IMR-90 (cell line): Measurements from ENCODE around the gene ACADSB. TPM values are rescaled to one million over a fixed set of nuclear protein-coding genes. Genes with fewer than 3 reads are reported as not detected.

Experiments
- ATAC-seq: fragments of 200-7000 bp; cut with Tn5 transposase; 2 replicates; pipeline ENCODE4 v1.9.1; 2020; ENCODE audit warnings: low read depth, mild to moderate bottlenecking, moderate library complexity
- BruUV-seq: library from RNA; stranded (reverse); fragments of 400-500 nt; replicated peaks from 2 replicates; lab custom pipeline; 2021; lab: Mats Ljungman, UMichigan
- CTCF ChIA-PET: fragments of 300-600 bp; formaldehyde crosslinking; extraction: SDS; loops from one replicate; lab custom pipeline; 2021; ENCODE audit warnings: antibody characterized with exemption; lab: Yijun Ruan, JAX
- POLR2A ChIA-PET: fragments of 300-600 bp; sonication (Branson Sonifier 250); formaldehyde crosslinking; loops from one replicate; lab custom pipeline; 2022; ENCODE audit warnings: antibody characterized with exemption; ENCODE audit not compliant: unreplicated experiment; lab: Charles Lee
- DNase-seq: peaks from one replicate; pipeline ENCODE4 v3.0.0; 2013
- H2AFZ ChIP-seq: replicated peaks from 2 replicates; pipeline ENCODE3; 2013; ENCODE audit warnings: low read length, mild to moderate bottlenecking; ENCODE audit not compliant: poor library complexity
- H2AK5ac ChIP-seq: 2 replicates; pipeline ENCODE4 v1.6.1; 2013; ENCODE audit warnings: low read depth, low read length, inconsistent platforms
- H2AK9ac ChIP-seq: replicated peaks from 2 replicates; pipeline ENCODE3; 2013; ENCODE audit warnings: mild to moderate bottlenecking, low read depth, low read length, moderate library complexity; ENCODE audit not compliant: poor library complexity
- H2BK120ac ChIP-seq: 2 replicates; pipeline ENCODE4 v1.6.1; 2013; ENCODE audit warnings: low read depth, low read length, inconsistent platforms
- H2BK15ac ChIP-seq: 3 replicates; pipeline ENCODE4 v1.6.1; 2013; ENCODE audit warnings: low read depth, low read length, inconsistent platforms
- H2BK20ac ChIP-seq: 2 replicates; pipeline ENCODE4 v1.6.1; 2013; ENCODE audit warnings: low read depth, mild to moderate bottlenecking, inconsistent platforms, low read length, moderate library complexity
- H2BK5ac ChIP-seq: 2 replicates; pipeline ENCODE4 v1.6.1; 2013; ENCODE audit warnings: mild to moderate bottlenecking, low read depth, low read length, inconsistent platforms; ENCODE audit not compliant: poor library complexity, severe bottlenecking
- H3K14ac ChIP-seq: replicated peaks from 2 replicates; pipeline ENCODE4 v1.6.1; 2013; ENCODE audit warnings: low read depth, low read length, inconsistent platforms
- H3K18ac ChIP-seq: 2 replicates; pipeline ENCODE4 v1.6.1; 2013; ENCODE audit warnings: low read depth, low read length, control low read depth
- H3K23ac ChIP-seq: 2 replicates; pipeline ENCODE4 v1.6.1; 2013; ENCODE audit warnings: low read depth, low read length, inconsistent platforms
- H3K27ac ChIP-seq: 2 replicates; pipeline ENCODE4 v1.5.1; 2013; ENCODE audit warnings: mild to moderate bottlenecking, control low read depth, low read length; ENCODE audit not compliant: insufficient read depth
- H3K27me3 ChIP-seq: 2 replicates; pipeline ENCODE4 v1.6.1; 2013; ENCODE audit warnings: low read length; ENCODE audit not compliant: control insufficient read depth, insufficient read depth
- H3K36me3 ChIP-seq: 2 replicates; pipeline ENCODE4 v1.6.1; 2013; ENCODE audit warnings: low read length, mixed read lengths; ENCODE audit not compliant: control insufficient read depth, insufficient read depth
- H3K4ac ChIP-seq: 2 replicates; pipeline ENCODE4 v1.6.1; 2013; ENCODE audit warnings: low read depth, low read length, inconsistent platforms
- H3K4me1 ChIP-seq: 2 replicates; pipeline ENCODE4 v1.6.1; 2013; ENCODE audit warnings: low read length, mixed read lengths; ENCODE audit not compliant: control insufficient read depth, insufficient read depth
- H3K4me2 ChIP-seq: 2 replicates; pipeline ENCODE4 v1.6.1; 2013; ENCODE audit warnings: low read depth, mild to moderate bottlenecking, control low read depth, low read length, moderate library complexity
- H3K4me3 ChIP-seq: 2 replicates; pipeline ENCODE4 v1.5.1; 2013; ENCODE audit warnings: low read depth, mild to moderate bottlenecking, control low read depth, low read length, moderate library complexity; ENCODE audit not compliant: insufficient read depth
- H3K56ac ChIP-seq: 2 replicates; pipeline ENCODE4 v1.6.1; 2013; ENCODE audit warnings: low read length, inconsistent platforms; ENCODE audit not compliant: insufficient read depth; ENCODE audit errors: extremely low read depth
- H3K79me1 ChIP-seq, 2 experiments: 2 replicates each; pipeline ENCODE4 v1.6.1; 2013; ENCODE audit warnings: low read length in 2 of 2, inconsistent platforms in 1 of 2, low read depth in 1 of 2
- H3K9ac ChIP-seq: 2 replicates; pipeline ENCODE4 v1.6.1; 2013; ENCODE audit warnings: low read depth, low read length, control low read depth
- H3K9me1 ChIP-seq: 2 replicates; pipeline ENCODE4 v1.6.1; 2013; ENCODE audit warnings: low read length, inconsistent platforms; ENCODE audit not compliant: insufficient read depth
- H3K9me3 ChIP-seq: 2 replicates; pipeline ENCODE4 v1.6.1; 2013; ENCODE audit warnings: low read length; ENCODE audit not compliant: control insufficient read depth, insufficient read depth
- H4K20me1 ChIP-seq: 2 replicates; pipeline ENCODE4 v1.6.1; 2013; ENCODE audit warnings: low read length, inconsistent platforms; ENCODE audit not compliant: insufficient read depth
- H4K5ac ChIP-seq: 2 replicates; pipeline ENCODE4 v1.6.1; 2013; ENCODE audit warnings: mild to moderate bottlenecking, low read depth, low read length, control low read depth
- H4K8ac ChIP-seq, 2 experiments: 2 replicates each; pipeline ENCODE4 v1.6.1; 2013; ENCODE audit warnings: low read depth in 2 of 2, low read length in 2 of 2, control low read depth in 1 of 2, inconsistent platforms in 1 of 2
- H4K91ac ChIP-seq: 2 replicates; pipeline ENCODE4 v1.6.1; 2013; ENCODE audit warnings: low read depth, low read length, inconsistent platforms; ENCODE audit not compliant: insufficient read depth
- BHLHE40 ChIP-seq: fragments of 150-350 bp; IDR thresholded peaks from 2 replicates; pipeline ENCODE4 v1.6.1; 2016; ENCODE audit warnings: mild to moderate bottlenecking, low read depth, low read length
- CTCF ChIP-seq: conservative IDR thresholded peaks from 2 replicates; pipeline ENCODE4 v1.5.1; 2012; ENCODE audit warnings: mild to moderate bottlenecking, low read depth, low read length, improper control_type of control experiment
- ELK1 ChIP-seq: fragments of 150-350 bp; IDR thresholded peaks from 2 replicates; pipeline ENCODE4 v1.6.1; 2016; ENCODE audit warnings: low read depth, mild to moderate bottlenecking, low read length, moderate library complexity, borderline replicate concordance
- FOS ChIP-seq: fragments of 150-350 bp; IDR thresholded peaks from 2 replicates; pipeline ENCODE4 v1.6.1; 2016; ENCODE audit warnings: low read depth, low read length
- MAFK ChIP-seq: IDR thresholded peaks from 2 replicates; pipeline ENCODE4 v1.6.1; 2012; ENCODE audit warnings: low read depth, low read length, improper control_type of control experiment
- POLR2A ChIP-seq: IDR thresholded peaks from 2 replicates; pipeline ENCODE4 v1.6.1; 2012; ENCODE audit warnings: mild to moderate bottlenecking, low read depth, low read length
- SMC3 ChIP-seq: fragments of 150-350 bp; IDR thresholded peaks from 2 replicates; pipeline ENCODE4 v1.6.1; 2016; ENCODE audit warnings: low read depth, mild to moderate bottlenecking, antibody characterized with exemption, low read length, moderate library complexity
- WGBS, 2 experiments: methylation state at CpG; one replicate each; pipeline versions ENCODE4 v1.1.5 to v1.1.7; 2013; ENCODE audit warnings: missing lambda C conversion rate in 2 of 2; ENCODE audit not compliant: insufficient read length in 1 of 2; ENCODE audit errors: extremely low coverage in 2 of 2; 5-methylcytosine and 5-hydroxymethylcytosine counted together
- dilution Hi-C: fragments of 300-500 bp; cut with HindIII; formaldehyde crosslinking; loops from one replicate; pipeline ENCODE4 v1.14.3; 2018; ENCODE audit warnings: low sequenced_read_pairs; ENCODE audit not compliant: unreplicated experiment
- in situ Hi-C: fragments of 300-500 bp; cut with MboI; formaldehyde crosslinking; loops from 3 replicates; pipeline ENCODE4 v1.14.3; 2019; ENCODE audit warnings: low sequenced_read_pairs, inconsistent platforms, mixed read lengths
- intact Hi-C: fragments of 100-400 bp; cut with micrococcal nuclease; formaldehyde crosslinking; loops from 2 replicates; pipeline ENCODE4 v1.10.0; 2022
- polyA plus RNA-seq, 3 experiments: library from polyadenylated mRNA; depleted of rRNA; stranded (reverse); fragments of >200 nt; gene quantifications; 2 replicates each; pipeline ENCODE4 v1.2.3, GENCODE V29; 2012; ENCODE audit warnings: low replicate concordance in 1 of 3
- total RNA-seq: library from RNA; depleted of rRNA; stranded (reverse); fragments of >200 nt; gene quantifications from 2 replicates; pipeline ENCODE4 v1.2.3, GENCODE V29; 2012
- TF ChIP-seq, protein P1 (sequence below): fragments of 150-350 bp; IDR thresholded peaks from 2 replicates; pipeline ENCODE4 v1.6.1; 2017; ENCODE audit warnings: mild to moderate bottlenecking, antibody characterized with exemption, low read length, low read depth

Gene ACADSB
- total and polyA plus RNA-seq, 2 of the 4 experiments (the other 2 are of a cell fraction) = 6.2 to 10.6 TPM

GRCh38 chr10:122993797-122994336 is 14.9 kb upstream of the ACADSB start:
- Histone ChIP-seq H2BK120ac (no peak overlapping the region), H3K14ac (no peak overlapping the region), H3K27ac (no peak overlapping the region), H3K4ac (no peak overlapping the region), H2AFZ (no peak overlapping the region), H3K56ac (no peak overlapping the region), H2BK20ac (no peak overlapping the region), H3K27me3 (no peaks in the 10 kb centered on the region), H3K4me2 (no peak overlapping the region), H4K20me1 (no peaks in the 10 kb centered on the region), H3K18ac (no peak overlapping the region), H3K79me1 (peaks cover 9 to 13% of the 10 kb centered on the region in 2 experiments; a peak in 1 of 4 replicates), H3K23ac (no peak overlapping the region), H3K4me1 (no peaks in the 10 kb centered on the region; the same call in 1 of the 2 replicates), H2BK15ac (no peak overlapping the region), H3K9me1 (no peaks in the 10 kb centered on the region), H2AK9ac (no peak overlapping the region), H3K36me3 (peaks cover 15% of the 10 kb centered on the region), H4K91ac (no peak overlapping the region), H4K8ac (no peak overlapping the region), H4K5ac (no peak overlapping the region), H2AK5ac (no peak overlapping the region), H3K9ac (no peak overlapping the region), H2BK5ac (no peak overlapping the region), H3K4me3 (no peak overlapping the region), H3K9me3 (no peaks in the 10 kb centered on the region)
- intact Hi-C loops (no loop called here), dilution Hi-C loops (no loop called here), in situ Hi-C loops (no loop called here)
- TF ChIP-seq POLR2A = no peak
- peak; percentile 68; the same call in 1 of the 2 replicates for TF ChIP-seq MAFK
- no peak for TF ChIP-seq FOS
- TF ChIP-seq SMC3 = no peak
- TF ChIP-seq BHLHE40 = no peak
- TF ChIP-seq, protein P1, sequence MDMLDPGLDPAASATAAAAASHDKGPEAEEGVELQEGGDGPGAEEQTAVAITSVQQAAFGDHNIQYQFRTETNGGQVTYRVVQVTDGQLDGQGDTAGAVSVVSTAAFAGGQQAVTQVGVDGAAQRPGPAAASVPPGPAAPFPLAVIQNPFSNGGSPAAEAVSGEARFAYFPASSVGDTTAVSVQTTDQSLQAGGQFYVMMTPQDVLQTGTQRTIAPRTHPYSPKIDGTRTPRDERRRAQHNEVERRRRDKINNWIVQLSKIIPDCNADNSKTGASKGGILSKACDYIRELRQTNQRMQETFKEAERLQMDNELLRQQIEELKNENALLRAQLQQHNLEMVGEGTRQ = no peak
- TF ChIP-seq CTCF = no peak
- no peak for TF ChIP-seq ELK1
- DNase-seq = no peak
- WGBS, 2 experiments = 100% methylated on average over 3 of the region's 6 CpGs; no CpG with 5 or more reads in 1 of the 2 experiments
- no TSS peak for BruUV-seq
- CTCF ChIA-PET = no interaction called here
- POLR2A ChIA-PET = no interaction called here
- ATAC-seq = no peak
